HFFc6 (cell line): ENCODE results near the gene TMCC3. TPM values are rescaled to one million over a fixed set of nuclear protein-coding genes. Genes with fewer than 3 reads are reported as not detected.

Experiments used
- DNase-seq: peaks from one replicate; pipeline ENCODE4 v3.0.0-alpha.2; 2018
- H3K27ac Mint-ChIP-seq: 2 replicates; pipeline ENCODE4 v1.8.0; 2020; ENCODE audit warnings: mild to moderate bottlenecking, mixed read lengths
- H3K27me3 Mint-ChIP-seq: 2 replicates; pipeline ENCODE4 v1.8.0; 2021; ENCODE audit warnings: mild to moderate bottlenecking, moderate library complexity, mixed read lengths; ENCODE audit not compliant: insufficient read depth
- H3K36me3 Mint-ChIP-seq: 2 replicates; pipeline ENCODE4 v1.8.0; 2021; ENCODE audit warnings: low read depth, mixed read lengths
- H3K4me1 Mint-ChIP-seq: 2 replicates; pipeline ENCODE4 v1.8.0; 2020; ENCODE audit warnings: low read depth, mixed read lengths
- H3K4me3 Mint-ChIP-seq: 2 replicates; pipeline ENCODE4 v1.8.0; 2020; ENCODE audit warnings: mild to moderate bottlenecking, moderate library complexity, mixed read lengths
- H3K9me3 Mint-ChIP-seq: 2 replicates; pipeline ENCODE4 v1.8.0; 2020; ENCODE audit warnings: mild to moderate bottlenecking, mixed read lengths
- CTCF ChIP-seq: fragments of 200-600 bp; sonication (generic); IDR thresholded peaks from 2 replicates; pipeline ENCODE4 v1.5.0; 2021; ENCODE audit warnings: antibody characterized with exemption, mild to moderate bottlenecking
- total RNA-seq, 6 experiments: library from RNA; stranded (reverse); fragmentation: NEBNext Ultra II Directional; extraction: Animal tissue kit (Norgen Biotek cat#: 25700); gene quantifications; 2 replicates in 1 of 6; 3 replicates in 5 of 6; pipeline ENCODE4 v1.2.3, GENCODE V29; 2021

TMCC3 gene
- total RNA-seq, 6 experiments from 2014 or later: not detected

GRCh38 chr12:94584377-94584776 lies 66.0 kb downstream of the TMCC3 start:
- TF ChIP-seq CTCF: no peak

GRCh38 chr12:94582591-94582990 lies 67.8 kb downstream of the TMCC3 start:
- no peak for TF ChIP-seq CTCF
- H3K36me3 Mint-ChIP-seq: no peaks in the 10 kb centered on the region
- no peak for DNase-seq
- no peak overlapping the region for H3K4me3 Mint-ChIP-seq
- H3K27ac Mint-ChIP-seq: no peak overlapping the region
- H3K4me1 Mint-ChIP-seq: no peaks in the 10 kb centered on the region
- H3K27me3 Mint-ChIP-seq: peaks cover 20% of the 10 kb centered on the region
- H3K9me3 Mint-ChIP-seq: no peaks in the 10 kb centered on the region

More at GRCh38 chr12:94584377-94584776, 66.0 kb downstream of the TMCC3 start:
- H3K27me3 Mint-ChIP-seq: peaks cover 25% of the 10 kb centered on the region
- no peak for DNase-seq
- no peak overlapping the region for H3K27ac Mint-ChIP-seq
- H3K9me3 Mint-ChIP-seq: no peaks in the 10 kb centered on the region
- no peaks in the 10 kb centered on the region for H3K36me3 Mint-ChIP-seq
- no peaks in the 10 kb centered on the region for H3K4me1 Mint-ChIP-seq
- no peak overlapping the region for H3K4me3 Mint-ChIP-seq

- H3K9me3 Mint-ChIP-seq: no peaks in the 10 kb centered on the region
- H3K36me3 Mint-ChIP-seq: no peaks in the 10 kb centered on the region
- TF ChIP-seq CTCF: no peak
Measured at GRCh38 chr12:94575645-94576403, 74.5 kb downstream of the TMCC3 start.

GRCh38 chr12:94575024-94575423 lies 75.3 kb downstream of the TMCC3 start:
- no peak for TF ChIP-seq CTCF
- H3K36me3 Mint-ChIP-seq: no peaks in the 10 kb centered on the region
- no peak overlapping the region for H3K4me3 Mint-ChIP-seq
- H3K27me3 Mint-ChIP-seq: peaks cover 17% of the 10 kb centered on the region
- peaks cover 4% of the 10 kb centered on the region for H3K4me1 Mint-ChIP-seq
- H3K27ac Mint-ChIP-seq: no peak overlapping the region
- DNase-seq: no peak
- H3K9me3 Mint-ChIP-seq: no peaks in the 10 kb centered on the region

More at GRCh38 chr12:94575645-94576403, 74.5 kb downstream of the TMCC3 start:
- Mint-ChIP-seq H3K27me3 (peaks cover 17% of the 10 kb centered on the region), H3K27ac (no peak overlapping the region), H3K4me1 (no peaks in the 10 kb centered on the region), H3K4me3 (no peak overlapping the region)
- DNase-seq: no peak

GRCh38 chr12:94571556-94571955 lies 78.8 kb downstream of the TMCC3 start:
- no peaks in the 10 kb centered on the region for H3K36me3 Mint-ChIP-seq
- peaks cover 6% of the 10 kb centered on the region for H3K4me1 Mint-ChIP-seq
- TF ChIP-seq CTCF: no peak
- H3K9me3 Mint-ChIP-seq: no peaks in the 10 kb centered on the region
- H3K27me3 Mint-ChIP-seq: peaks cover 25% of the 10 kb centered on the region
- no peak overlapping the region for H3K4me3 Mint-ChIP-seq
- no peak for DNase-seq
- no peak overlapping the region for H3K27ac Mint-ChIP-seq
